KMS-11 (cell line): Measurements from ENCODE around the gene VWC2.
A peak's percentile ranks its signal among the peaks of the same experiment; 100 is the strongest.

ENCODE experiments used
- H2AFZ ChIP-seq: fragments of 200-600 bp; sonication (generic); 2 replicates; pipeline ENCODE4 v1.6.1; 2016; ENCODE audit warnings: antibody characterized with exemption, mixed run types, low read depth
- H3K27ac ChIP-seq: fragments of 200-600 bp; sonication (generic); 2 replicates; pipeline ENCODE4 v1.6.1; 2016; ENCODE audit warnings: mild to moderate bottlenecking, mixed run types
- H3K27me3 ChIP-seq: fragments of 200-600 bp; sonication (generic); 2 replicates; pipeline ENCODE4 v1.6.1; 2017; ENCODE audit warnings: mild to moderate bottlenecking, low read depth, mixed run types, moderate library complexity; ENCODE audit not compliant: insufficient read depth
- H3K36me3 ChIP-seq: fragments of 200-600 bp; sonication (generic); 2 replicates; pipeline ENCODE4 v1.6.1; 2017; ENCODE audit warnings: mild to moderate bottlenecking, mixed run types; ENCODE audit not compliant: insufficient read depth
- H3K4me1 ChIP-seq: fragments of 200-600 bp; sonication (generic); 2 replicates; pipeline ENCODE4 v1.6.1; 2016; ENCODE audit warnings: mild to moderate bottlenecking, low read depth, mixed run types; ENCODE audit not compliant: poor library complexity, severe bottlenecking
- H3K4me2 ChIP-seq: fragments of 200-600 bp; sonication (generic); 2 replicates; pipeline ENCODE4 v1.7.0; 2016; ENCODE audit warnings: mild to moderate bottlenecking, mixed run types
- H3K4me3 ChIP-seq: fragments of 200-600 bp; sonication (generic); IDR thresholded peaks from 2 replicates; pipeline ENCODE4 v1.6.1; 2017; ENCODE audit warnings: low read depth, low read length, mixed read lengths; ENCODE audit not compliant: insufficient read depth
- H3K79me2 ChIP-seq: fragments of 200-600 bp; sonication (generic); 2 replicates; pipeline ENCODE4 v1.6.1; 2016; ENCODE audit warnings: low read depth, mixed run types; ENCODE audit not compliant: insufficient read depth
- H3K9ac ChIP-seq: fragments of 200-600 bp; sonication (generic); 2 replicates; pipeline ENCODE4 v1.6.1; 2016; ENCODE audit warnings: mild to moderate bottlenecking, mixed run types
- H4K20me1 ChIP-seq: fragments of 200-600 bp; sonication (generic); 2 replicates; pipeline ENCODE4 v1.6.1; 2016; ENCODE audit warnings: mild to moderate bottlenecking, mixed run types; ENCODE audit not compliant: insufficient read depth
- CTCF ChIP-seq: fragments of 200-600 bp; sonication (generic); conservative IDR thresholded peaks from 2 replicates; pipeline ENCODE4 v1.6.1; 2017; ENCODE audit warnings: low read depth, mild to moderate bottlenecking, antibody characterized with exemption, low read length, moderate library complexity, mixed read lengths

The VWC2 gene

GRCh38 chr7:49885593-49886285 lies 112.3 kb downstream of the VWC2 start:
- Histone ChIP-seq H3K9ac (peak overlapping the region; percentile 33), H4K20me1 (no peaks in the 10 kb centered on the region), H3K79me2 (no peaks in the 10 kb centered on the region), H3K4me1 (peaks cover 56% of the 10 kb centered on the region), H2AFZ (peak overlapping the region; percentile 52), H3K36me3 (no peaks in the 10 kb centered on the region), H3K27me3 (no peaks in the 10 kb centered on the region), H3K4me3 (no peak overlapping the region), H3K27ac (peak overlapping the region; percentile 70), H3K4me2 (peak overlapping the region; percentile 76)
- no peak for TF ChIP-seq CTCF

GRCh38 chr7:49892481-49892880 lies 119.0 kb downstream of the VWC2 start:
- H3K27me3 ChIP-seq = no peaks in the 10 kb centered on the region

GRCh38 chr7:49893131-49893530 lies 119.7 kb downstream of the VWC2 start:
- no peak overlapping the region for H3K27ac ChIP-seq
- TF ChIP-seq CTCF = no peak
- H3K36me3 ChIP-seq = no peaks in the 10 kb centered on the region
- H3K4me3 ChIP-seq = no peak overlapping the region
- H3K27me3 ChIP-seq = no peaks in the 10 kb centered on the region
- no peak overlapping the region for H2AFZ ChIP-seq
- no peak overlapping the region for H3K9ac ChIP-seq
- no peak overlapping the region for H3K4me2 ChIP-seq
- H3K4me1 ChIP-seq = peaks cover 12% of the 10 kb centered on the region
- H4K20me1 ChIP-seq = no peaks in the 10 kb centered on the region
- no peaks in the 10 kb centered on the region for H3K79me2 ChIP-seq

More at GRCh38 chr7:49892481-49892880, 119.0 kb downstream of the VWC2 start:
- Histone ChIP-seq H2AFZ (no peak overlapping the region), H3K4me1 (peaks cover 18% of the 10 kb centered on the region), H3K27ac (no peak overlapping the region), H3K36me3 (no peaks in the 10 kb centered on the region), H3K4me2 (peak overlapping the region; percentile 17; the same call in 1 of the 2 replicates), H4K20me1 (no peaks in the 10 kb centered on the region), H3K4me3 (no peak overlapping the region), H3K9ac (no peak overlapping the region), H3K79me2 (no peaks in the 10 kb centered on the region)
- no peak for TF ChIP-seq CTCF

- no peak overlapping the region for H3K4me3 ChIP-seq
- H3K79me2 ChIP-seq = no peaks in the 10 kb centered on the region
- no peak overlapping the region for H2AFZ ChIP-seq
- TF ChIP-seq CTCF = no peak
- no peak overlapping the region for H3K9ac ChIP-seq
- H3K36me3 ChIP-seq = no peaks in the 10 kb centered on the region
- H3K27ac ChIP-seq = no peak overlapping the region
- H3K4me2 ChIP-seq = no peak overlapping the region
- H3K27me3 ChIP-seq = no peaks in the 10 kb centered on the region
- H4K20me1 ChIP-seq = no peaks in the 10 kb centered on the region
- H3K4me1 ChIP-seq = peaks cover 10% of the 10 kb centered on the region
Observed at GRCh38 chr7:49894543-49894942, 121.1 kb downstream of the VWC2 start.
